Left hindlimb (tissue), 1 donor: Measurements from ENCODE around the gene IFNW1.
"Not testable (repeated sequence)": the region's sequence is repeated elsewhere in the genome, so short reads cannot be mapped to it uniquely, and the experiment has no call there.

ENCODE experiments used
- DNase-seq: peaks from one replicate; pipeline ENCODE4 v3.0.0-alpha.2; 2018

IFNW1 gene

GRCh38 chr9:21141427-21141882, at the start of gene IFNW1:
IFNW1 (minus strand) TSS chr9:21141832; CDS start chr9:21141570, 262 bp downstream.
- DNase-seq, result no peak

DNA sequence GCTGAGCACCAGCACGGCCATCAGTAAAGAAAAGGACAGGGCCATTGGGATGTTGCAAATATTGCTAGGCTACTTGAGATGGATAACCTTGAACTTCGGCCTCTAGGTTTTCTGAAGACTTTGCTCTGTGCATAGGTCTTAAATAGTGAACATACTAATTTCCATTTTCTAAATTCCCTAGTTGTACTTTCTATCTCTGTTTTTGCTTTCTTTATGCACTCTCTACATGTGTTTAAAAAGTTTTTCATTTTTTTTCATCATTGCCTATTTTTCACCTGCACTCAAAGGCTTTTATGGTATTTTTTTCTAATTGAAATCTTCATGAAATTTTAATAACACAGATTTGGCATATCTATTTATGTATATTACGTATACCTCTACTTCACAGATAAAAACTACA, 45.9 kb upstream of the IFNW1 start, which contains the start of gene IFNA4:
TSS of gene IFNA4 (minus strand) at position 101 of the 400 bp plus-strand sequence. CDS start at position 45, 56 bp downstream.
- DNase-seq, result not testable (repeated sequence)

GRCh38 chr9:21182810-21183736, 41.4 kb upstream of the IFNW1 start:
- DNase-seq, result not testable (repeated sequence)

DNA sequence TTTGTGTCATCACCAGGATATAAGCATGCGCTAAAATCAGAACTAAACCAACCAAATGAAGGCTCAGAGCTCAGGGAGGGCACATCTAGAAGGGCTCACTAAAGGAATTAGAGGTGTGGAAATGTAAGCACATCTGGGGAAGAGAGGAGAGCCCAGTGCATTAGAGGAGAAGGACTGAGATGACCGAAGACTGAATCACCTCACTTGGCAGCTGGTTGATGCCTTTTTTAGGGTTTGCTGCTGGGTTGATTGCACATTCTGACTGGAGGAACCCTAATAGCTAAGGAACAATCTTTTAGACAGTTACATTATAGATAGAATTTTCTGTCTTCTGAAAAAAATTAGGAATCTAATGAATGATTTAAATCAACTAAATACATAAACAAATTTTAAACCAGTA, 33.0 kb upstream of the IFNW1 start:
- DNase-seq, result no peak

DNA sequence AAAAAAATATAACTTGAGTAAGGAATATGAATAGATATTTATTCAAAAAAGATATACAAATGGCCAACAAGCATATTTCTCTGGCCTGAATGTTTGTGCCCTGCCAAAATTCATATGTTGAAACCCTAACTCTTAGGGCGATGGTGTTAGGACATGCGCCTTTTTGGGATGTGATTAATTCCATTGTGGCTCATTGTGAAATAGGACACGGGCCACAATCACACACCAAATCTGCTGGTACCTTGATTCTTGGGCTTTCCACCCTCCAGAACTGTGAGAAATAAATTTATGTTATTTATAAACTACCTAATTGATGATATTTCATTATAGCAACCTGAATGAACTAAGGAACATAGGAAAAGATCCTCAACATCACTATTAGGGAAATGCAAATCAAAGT, 30.5 kb upstream of the IFNW1 start:
- no peak for DNase-seq

DNA sequence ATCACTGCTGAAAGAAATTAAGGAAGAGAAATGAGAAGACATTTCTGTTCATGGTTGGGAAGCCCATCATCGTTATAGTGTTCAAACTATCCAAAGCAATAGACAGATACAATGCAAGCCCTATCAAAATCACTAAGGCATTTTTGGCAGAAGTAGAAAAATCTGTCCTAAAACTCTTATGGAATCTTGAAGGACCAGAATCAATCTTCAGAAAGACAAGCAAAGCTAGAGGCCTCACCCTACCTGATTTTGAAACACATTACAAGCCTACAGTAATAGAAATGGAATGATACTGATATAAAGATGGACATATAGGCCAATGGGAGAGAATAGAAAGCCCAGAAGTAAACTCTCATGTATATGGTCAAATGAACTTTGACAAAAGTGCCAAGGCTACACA, 29.7 kb upstream of the IFNW1 start:
- no peak for DNase-seq

- not testable (repeated sequence) for DNase-seq
Observed at GRCh38 chr9:21166560-21166959, 24.9 kb upstream of the IFNW1 start, which contains the start of gene IFNA21. IFNA21 (minus strand) TSS chr9:21166660; CDS start chr9:21166612, 48 bp downstream.

GRCh38 chr9:21165516-21165915, 23.9 kb upstream of the IFNW1 start:
- DNase-seq, result no peak

GRCh38 chr9:21160178-21160577, 18.5 kb upstream of the IFNW1 start:
- no peak for DNase-seq

- no peak for DNase-seq
Observed at GRCh38 chr9:21155501-21155900, 13.9 kb upstream of the IFNW1 start.

DNA sequence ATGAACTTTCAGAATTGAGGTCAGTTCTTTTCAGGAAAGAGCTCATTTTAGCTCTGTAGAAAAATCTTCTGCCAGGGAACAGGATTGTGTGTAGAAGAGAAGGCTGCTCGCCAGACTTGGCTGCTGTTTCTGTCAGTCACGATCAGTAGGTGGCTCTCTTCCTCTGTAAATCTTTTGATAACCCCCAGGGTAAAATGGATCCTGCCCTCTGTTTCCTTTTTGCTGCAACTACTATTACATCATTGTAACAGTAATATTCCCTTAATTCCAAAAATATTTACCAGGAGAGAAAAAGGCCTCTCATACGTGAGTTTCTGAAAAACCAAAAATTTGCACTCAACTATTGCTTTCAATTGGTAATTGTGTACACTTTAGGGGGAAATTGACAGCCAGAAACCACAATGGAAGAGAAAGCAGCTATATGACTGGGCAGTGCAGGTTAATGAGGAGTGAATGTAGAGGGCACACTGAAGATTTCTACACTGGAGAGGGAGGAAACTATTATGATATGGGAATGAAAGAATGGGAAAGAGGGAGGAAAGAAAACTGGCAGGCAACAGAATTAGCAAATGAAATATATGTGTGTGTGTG, 12.5 kb upstream of the IFNW1 start:
- no peak for DNase-seq

DNA sequence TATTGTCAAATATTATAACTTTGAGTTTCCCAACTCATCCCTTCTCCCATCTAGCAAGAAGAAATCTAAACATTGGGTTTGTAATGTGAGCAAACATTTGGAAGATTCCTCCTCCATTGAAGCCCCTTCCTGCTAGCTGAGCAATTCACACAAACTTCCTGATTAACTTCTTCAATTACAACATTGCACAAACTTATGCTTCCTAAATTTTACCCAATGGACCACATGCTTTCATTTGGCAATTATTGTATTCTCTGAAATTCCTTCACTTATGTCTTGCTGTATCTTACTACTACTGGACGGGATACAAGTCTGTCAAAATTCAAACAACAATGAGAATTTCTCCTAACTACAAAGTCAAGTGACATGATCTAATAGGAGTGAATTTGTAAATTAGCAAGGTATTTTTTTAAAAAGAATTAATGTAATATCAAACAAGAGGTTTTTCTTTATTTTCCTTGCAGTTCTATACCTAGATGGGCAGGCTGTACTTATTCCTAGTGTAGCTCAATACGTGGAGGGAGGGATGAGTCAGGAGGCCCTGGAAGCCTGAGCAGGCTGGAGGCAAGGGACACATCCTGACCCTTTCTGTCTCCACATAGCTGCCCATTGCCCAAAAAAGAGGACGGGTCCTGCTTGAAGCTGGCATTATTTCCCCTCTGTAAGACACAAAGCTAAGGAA, 11.8 kb upstream of the IFNW1 start:
- no peak for DNase-seq

DNA sequence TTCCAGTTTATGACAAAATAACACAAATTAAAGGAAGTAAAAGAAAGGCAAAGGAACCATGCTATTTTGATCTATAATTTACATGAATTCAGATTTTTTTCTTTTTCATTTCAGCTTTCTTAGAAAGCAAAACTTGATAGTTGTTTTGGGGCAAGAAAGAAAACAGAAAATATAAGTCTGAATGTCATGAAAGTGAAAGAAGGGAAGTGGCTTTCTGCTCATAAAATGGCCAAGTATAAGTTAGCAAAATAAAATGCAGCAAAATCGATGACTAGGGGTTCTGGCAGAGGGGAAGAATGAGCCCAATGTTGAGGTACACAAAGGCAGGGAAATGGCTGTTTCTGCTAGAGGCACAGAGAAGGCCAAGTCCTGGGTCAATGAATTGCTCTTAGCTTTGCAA, 3.0 kb upstream of the IFNW1 start:
- DNase-seq, result no peak

- no peak for DNase-seq
Observed at GRCh38 chr9:21137020-21137419, 4.6 kb downstream of the IFNW1 start.

DNA sequence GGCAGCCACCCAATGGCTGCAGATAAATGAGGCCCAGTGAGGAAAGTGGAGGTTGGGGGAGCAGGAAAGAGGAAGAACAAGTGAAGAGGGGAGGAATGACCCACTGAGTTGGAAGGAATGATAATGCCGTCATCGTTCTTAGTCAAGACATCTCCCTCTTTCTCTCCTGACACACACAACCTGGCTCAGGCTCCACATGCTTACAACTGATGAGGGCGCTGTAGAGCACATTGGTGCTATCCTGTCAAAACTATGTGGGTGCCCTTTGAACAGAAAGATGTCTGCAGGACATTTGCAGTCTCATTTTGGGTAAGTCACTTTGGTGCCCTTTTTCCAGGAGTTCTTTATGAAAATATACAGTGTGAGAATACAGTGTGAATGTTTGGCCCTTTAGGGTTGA, 5.9 kb downstream of the IFNW1 start:
- no peak for DNase-seq

- not testable (repeated sequence) for DNase-seq
Observed at GRCh38 chr9:21128186-21128585, 13.4 kb downstream of the IFNW1 start.

GRCh38 chr9:21121595-21122251, 19.9 kb downstream of the IFNW1 start:
- no peak for DNase-seq

- DNase-seq, result no peak
Observed at GRCh38 chr9:21121079-21121478, 20.6 kb downstream of the IFNW1 start.

DNA sequence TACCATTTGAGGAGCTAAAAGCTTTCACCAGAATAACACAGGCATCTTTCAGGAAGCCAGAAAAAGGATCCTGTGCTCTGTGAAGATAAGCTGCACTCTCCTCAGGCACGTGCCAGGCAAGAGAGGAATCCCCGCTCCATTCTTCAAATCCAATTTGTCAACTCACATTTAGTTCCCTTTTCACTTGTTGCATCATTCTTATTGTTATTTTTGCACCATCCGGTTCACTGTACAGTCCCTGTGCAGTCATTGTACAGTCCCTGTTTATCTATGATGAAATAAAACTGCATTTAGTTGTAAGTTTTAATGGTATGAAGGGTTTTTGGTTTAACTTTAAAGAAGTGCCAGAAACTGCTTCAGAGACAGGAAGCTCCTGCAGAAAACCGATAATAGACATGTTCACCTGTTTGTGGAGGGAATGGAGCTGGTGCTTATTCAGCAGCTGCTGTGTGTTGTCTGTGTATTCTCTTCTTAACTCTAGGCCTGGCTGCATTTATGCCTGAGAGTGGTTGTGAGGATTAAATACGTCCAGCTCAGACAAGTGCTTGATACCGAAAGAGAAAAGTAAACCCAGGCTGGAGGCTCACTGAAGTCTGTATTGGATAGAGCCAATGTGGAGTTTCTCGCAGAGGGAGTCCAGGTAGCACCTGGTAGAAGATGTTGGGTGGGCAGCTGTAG, 22.4 kb downstream of the IFNW1 start:
- no peak for DNase-seq

DNA sequence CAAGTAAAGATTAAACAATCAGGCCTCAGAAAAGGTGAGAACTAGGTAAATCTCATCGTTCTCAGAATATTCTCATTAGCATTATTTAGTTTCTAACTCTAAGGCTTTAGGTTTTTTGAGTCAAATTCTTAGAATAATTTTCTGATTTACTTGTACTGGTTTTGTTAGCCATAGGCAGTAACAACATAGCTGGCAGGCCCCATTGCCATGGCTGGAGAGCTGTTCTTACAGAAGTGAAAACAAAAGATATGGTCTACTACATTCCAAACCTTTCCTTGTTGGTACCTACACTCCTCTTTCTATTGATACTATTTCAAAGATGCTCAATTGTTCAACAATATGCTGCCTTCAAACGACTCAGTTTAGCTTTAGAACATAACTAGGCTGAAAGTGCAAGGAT, 27.3 kb downstream of the IFNW1 start:
- no peak for DNase-seq

DNA sequence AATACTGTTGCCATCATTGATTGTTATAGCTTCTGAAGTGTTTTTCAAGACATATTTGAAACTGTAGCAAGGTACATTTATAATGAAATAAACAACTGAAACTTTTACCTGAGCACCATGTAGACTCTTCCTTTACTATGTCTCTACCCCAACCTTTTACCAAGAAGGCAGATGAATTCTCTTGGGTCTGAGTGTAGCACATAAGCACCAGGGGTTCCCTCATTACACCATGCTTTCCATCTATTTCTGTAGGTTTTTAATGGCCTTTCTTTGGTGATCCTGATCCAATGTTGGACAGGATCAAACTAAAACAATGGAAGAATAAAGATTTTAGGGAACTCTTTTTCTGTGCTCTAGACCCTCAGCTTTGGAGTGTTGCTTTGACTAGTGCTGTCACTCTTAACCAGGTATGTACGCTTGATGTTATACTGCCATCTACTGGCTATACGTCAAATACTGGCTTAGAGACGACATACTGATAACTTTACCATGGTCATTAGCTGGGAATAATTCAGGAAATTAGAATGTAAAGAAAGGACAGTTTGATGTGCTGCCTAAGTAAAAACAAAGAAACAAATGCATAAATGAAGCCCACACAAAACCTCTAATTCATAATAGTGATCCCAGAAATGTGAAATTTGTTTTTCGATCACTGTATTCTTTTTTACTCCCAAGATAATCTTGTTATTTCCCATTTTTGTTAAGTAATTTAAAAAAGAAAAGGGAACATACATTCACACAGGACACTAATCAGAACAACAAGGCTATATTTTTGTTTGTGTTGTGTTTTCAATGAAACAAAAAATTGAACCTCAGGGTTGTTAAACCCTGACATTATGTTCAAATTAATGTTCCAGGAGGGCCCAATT, 30.7 kb downstream of the IFNW1 start:
- no peak for DNase-seq
